Liver (tissue), 9 donors: ENCODE measurements around the gene UBE3A. TPM values are rescaled to one million over a fixed set of nuclear protein-coding genes. Genes with fewer than 3 reads are reported as not detected.

ENCODE experiments used
- DNase-seq: peaks from one replicate; pipeline ENCODE4 v3.0.0-alpha.2; 2017; ENCODE audit warnings: low spot score
- H3K27ac ChIP-seq, 2 donors: one replicate each; pipeline ENCODE4 v1.7.0; 2013; ENCODE audit warnings: inconsistent platforms in 2 of 2, low read length in 2 of 2, control low read depth in 1 of 2, low read depth in 1 of 2, mild to moderate bottlenecking in 1 of 2
- H3K27me3 ChIP-seq, 4 donors: one replicate each; pipeline versions ENCODE4 v1.6.1 to v1.7.0; 2013; ENCODE audit warnings: low read length in 3 of 4, inconsistent platforms in 1 of 4, mild to moderate bottlenecking in 1 of 4, moderate library complexity in 1 of 4; ENCODE audit not compliant: control insufficient read depth in 4 of 4, insufficient read depth in 4 of 4
- H3K36me3 ChIP-seq, 4 donors: one replicate each; pipeline versions ENCODE4 v1.6.1 to v1.7.0; 2013; ENCODE audit warnings: low read length in 3 of 4, mild to moderate bottlenecking in 3 of 4, low read depth in 1 of 4, moderate library complexity in 1 of 4; ENCODE audit not compliant: control insufficient read depth in 4 of 4, insufficient read depth in 3 of 4
- H3K4me1 ChIP-seq, 4 donors: one replicate each; pipeline versions ENCODE4 v1.6.1 to v1.7.0; 2013; ENCODE audit warnings: low read length in 3 of 4, mild to moderate bottlenecking in 3 of 4, moderate library complexity in 1 of 4; ENCODE audit not compliant: control insufficient read depth in 4 of 4, insufficient read depth in 4 of 4
- H3K4me3 ChIP-seq, 3 donors: one replicate each; pipeline versions ENCODE4 v1.6.1 to v1.7.0; 2013; ENCODE audit warnings: low read length in 3 of 3, control low read depth in 1 of 3, low read depth in 1 of 3, mild to moderate bottlenecking in 1 of 3
- H3K9ac ChIP-seq, 2 donors: one replicate each; pipeline ENCODE4 v1.7.0; 2013; ENCODE audit warnings: low read length in 2 of 2, mild to moderate bottlenecking in 2 of 2, moderate library complexity in 2 of 2, control low read depth in 1 of 2, low read depth in 1 of 2
- H3K9me3 ChIP-seq, 4 donors: one replicate each; pipeline versions ENCODE4 v1.6.1 to v1.7.0; 2013; ENCODE audit warnings: low read length in 3 of 4; ENCODE audit not compliant: control insufficient read depth in 4 of 4
- ATF3 ChIP-seq: IDR thresholded peaks from 2 replicates; pipeline ENCODE4 v1.6.1; 2016; ENCODE audit warnings: antibody characterized with exemption
- EGR1 ChIP-seq, 2 donors: IDR thresholded peaks; 2 replicates each; pipeline ENCODE4 v1.6.1; 2016 to 2018; ENCODE audit warnings: antibody characterized with exemption in 2 of 2, low read depth in 2 of 2
- FOXA1 ChIP-seq: IDR thresholded peaks from 2 replicates; pipeline ENCODE4 v1.6.1; 2016; ENCODE audit warnings: antibody characterized with exemption
- FOXA2 ChIP-seq: IDR thresholded peaks from 2 replicates; pipeline ENCODE4 v1.6.1; 2016; ENCODE audit warnings: antibody characterized with exemption
- GABPA ChIP-seq, 2 donors: IDR thresholded peaks in 1 of 2; conservative IDR thresholded peaks in 1 of 2; 2 replicates each; pipeline ENCODE4 v1.6.1; 2016; ENCODE audit warnings: antibody characterized with exemption in 2 of 2, mild to moderate bottlenecking in 1 of 2, moderate library complexity in 1 of 2
- HNF4A ChIP-seq, 2 donors: conservative IDR thresholded peaks; 2 replicates each; pipeline ENCODE4 v1.6.1; 2016; ENCODE audit warnings: antibody characterized with exemption in 2 of 2, mild to moderate bottlenecking in 2 of 2
- HNF4G ChIP-seq: IDR thresholded peaks from 2 replicates; pipeline ENCODE4 v1.6.1; 2016; ENCODE audit warnings: antibody characterized with exemption
- JUND ChIP-seq, 2 donors: IDR thresholded peaks; 2 replicates each; pipeline ENCODE4 v1.6.1; 2016; ENCODE audit warnings: antibody characterized with exemption in 2 of 2
- NR2F2 ChIP-seq: IDR thresholded peaks from 2 replicates; pipeline ENCODE4 v1.6.1; 2016; ENCODE audit warnings: antibody characterized with exemption
- RAD21 ChIP-seq, 2 donors: IDR thresholded peaks; 2 replicates each; pipeline ENCODE4 v1.6.1; 2016; ENCODE audit warnings: antibody characterized with exemption in 2 of 2, mild to moderate bottlenecking in 2 of 2
- REST ChIP-seq: IDR thresholded peaks from 2 replicates; pipeline ENCODE4 v1.6.1; 2016; ENCODE audit warnings: antibody characterized with exemption, mild to moderate bottlenecking
- RXRA ChIP-seq, 2 donors: IDR thresholded peaks; 2 replicates each; pipeline ENCODE4 v1.6.1; 2017 to 2018; ENCODE audit warnings: antibody characterized with exemption in 2 of 2, mild to moderate bottlenecking in 1 of 2
- SP1 ChIP-seq: IDR thresholded peaks from 2 replicates; pipeline ENCODE4 v1.6.1; 2018; ENCODE audit warnings: antibody characterized with exemption, mild to moderate bottlenecking
- TAF1 ChIP-seq: conservative IDR thresholded peaks from 2 replicates; pipeline ENCODE4 v1.6.1; 2016; ENCODE audit warnings: antibody characterized with exemption, mild to moderate bottlenecking
- YY1 ChIP-seq: IDR thresholded peaks from 2 replicates; pipeline ENCODE4 v1.6.1; 2016; ENCODE audit warnings: antibody characterized with exemption, mild to moderate bottlenecking
- WGBS: extraction: QIAGEN DNeasy Blood & Tissue Kit; methylation state at CpG from one replicate; pipeline ENCODE4 v1.1.7; 2013; 5-methylcytosine and 5-hydroxymethylcytosine counted together
- polyA plus RNA-seq, 2 donors: library from polyadenylated mRNA; stranded (reverse) in 1 of 2; unstranded in 1 of 2; fragments of 200-250 nt in 1 of 2; fragments of >200 nt in 1 of 2; fragmentation: Nextera tagmentation in 1 of 2; extraction: Ambion mirVana in 1 of 2; gene quantifications; one replicate each; pipeline versions ENCODE4 v1.2.1 to v1.2.3, GENCODE V29; 2013 to 2015
- total RNA-seq, 2 donors: library from RNA; depleted of rRNA; stranded (reverse); fragments of >200 nt; gene quantifications; one replicate each; pipeline ENCODE4 v1.2.3, GENCODE V29; 2014
- TF ChIP-seq, protein P1 (sequence below): fragments of 150-350 bp; IDR thresholded peaks from 2 replicates; pipeline ENCODE4 v1.5.1; 2017; ENCODE audit warnings: improper control_type of control experiment, low read depth, low read length; ENCODE audit not compliant: missing input control
- TF ChIP-seq, protein P2 (sequence below): IDR thresholded peaks from 2 replicates; pipeline ENCODE4 v1.6.1; 2016; ENCODE audit warnings: antibody characterized with exemption
- TF ChIP-seq, protein P3 (sequence below): IDR thresholded peaks from 2 replicates; pipeline ENCODE4 v1.6.1; 2016; ENCODE audit warnings: antibody characterized with exemption
- donor health status: healthy.
- donor health status: healthy.
- donor health status: healthy.
- donor health status: healthy.
- donor health status: healthy.

The UBE3A gene
- total and polyA plus RNA-seq, 4 donors: 12.9 to 58.4 (median 38.2) TPM

- DNase-seq: no peak
- Histone ChIP-seq H3K9me3 (peaks cover 0 to 3% (median under 1%) of the 10 kb centered on the region in 4 donors), H3K36me3 (no peaks in the 10 kb centered on the region), H3K4me3 (no peak overlapping the region), H3K4me1 (no peaks in the 10 kb centered on the region), H3K27ac (no peak overlapping the region), H3K9ac (no peak overlapping the region), H3K27me3 (no peaks in the 10 kb centered on the region)
- TF ChIP-seq, protein P1, sequence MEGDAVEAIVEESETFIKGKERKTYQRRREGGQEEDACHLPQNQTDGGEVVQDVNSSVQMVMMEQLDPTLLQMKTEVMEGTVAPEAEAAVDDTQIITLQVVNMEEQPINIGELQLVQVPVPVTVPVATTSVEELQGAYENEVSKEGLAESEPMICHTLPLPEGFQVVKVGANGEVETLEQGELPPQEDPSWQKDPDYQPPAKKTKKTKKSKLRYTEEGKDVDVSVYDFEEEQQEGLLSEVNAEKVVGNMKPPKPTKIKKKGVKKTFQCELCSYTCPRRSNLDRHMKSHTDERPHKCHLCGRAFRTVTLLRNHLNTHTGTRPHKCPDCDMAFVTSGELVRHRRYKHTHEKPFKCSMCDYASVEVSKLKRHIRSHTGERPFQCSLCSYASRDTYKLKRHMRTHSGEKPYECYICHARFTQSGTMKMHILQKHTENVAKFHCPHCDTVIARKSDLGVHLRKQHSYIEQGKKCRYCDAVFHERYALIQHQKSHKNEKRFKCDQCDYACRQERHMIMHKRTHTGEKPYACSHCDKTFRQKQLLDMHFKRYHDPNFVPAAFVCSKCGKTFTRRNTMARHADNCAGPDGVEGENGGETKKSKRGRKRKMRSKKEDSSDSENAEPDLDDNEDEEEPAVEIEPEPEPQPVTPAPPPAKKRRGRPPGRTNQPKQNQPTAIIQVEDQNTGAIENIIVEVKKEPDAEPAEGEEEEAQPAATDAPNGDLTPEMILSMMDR: no peak
- no peak for TF ChIP-seq HNF4G
- TF ChIP-seq YY1: no peak
- TF ChIP-seq, protein P2, sequence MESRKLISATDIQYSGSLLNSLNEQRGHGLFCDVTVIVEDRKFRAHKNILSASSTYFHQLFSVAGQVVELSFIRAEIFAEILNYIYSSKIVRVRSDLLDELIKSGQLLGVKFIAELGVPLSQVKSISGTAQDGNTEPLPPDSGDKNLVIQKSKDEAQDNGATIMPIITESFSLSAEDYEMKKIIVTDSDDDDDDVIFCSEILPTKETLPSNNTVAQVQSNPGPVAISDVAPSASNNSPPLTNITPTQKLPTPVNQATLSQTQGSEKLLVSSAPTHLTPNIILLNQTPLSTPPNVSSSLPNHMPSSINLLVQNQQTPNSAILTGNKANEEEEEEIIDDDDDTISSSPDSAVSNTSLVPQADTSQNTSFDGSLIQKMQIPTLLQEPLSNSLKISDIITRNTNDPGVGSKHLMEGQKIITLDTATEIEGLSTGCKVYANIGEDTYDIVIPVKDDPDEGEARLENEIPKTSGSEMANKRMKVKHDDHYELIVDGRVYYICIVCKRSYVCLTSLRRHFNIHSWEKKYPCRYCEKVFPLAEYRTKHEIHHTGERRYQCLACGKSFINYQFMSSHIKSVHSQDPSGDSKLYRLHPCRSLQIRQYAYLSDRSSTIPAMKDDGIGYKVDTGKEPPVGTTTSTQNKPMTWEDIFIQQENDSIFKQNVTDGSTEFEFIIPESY: no peak
- TF ChIP-seq SP1: no peak
- TF ChIP-seq JUND (IDR thresholded peaks at IDR 0.05): no peak
- TF ChIP-seq, protein P3, sequence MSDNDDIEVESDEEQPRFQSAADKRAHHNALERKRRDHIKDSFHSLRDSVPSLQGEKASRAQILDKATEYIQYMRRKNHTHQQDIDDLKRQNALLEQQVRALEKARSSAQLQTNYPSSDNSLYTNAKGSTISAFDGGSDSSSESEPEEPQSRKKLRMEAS: no peak
- no peak for TF ChIP-seq HNF4A (conservative IDR thresholded peaks at IDR 0.05)
- no peak for TF ChIP-seq RAD21 (IDR thresholded peaks at IDR 0.05)
- TF ChIP-seq GABPA (IDR thresholded peaks at IDR 0.05 in 1 of 2, conservative IDR thresholded peaks at IDR 0.05 in 1 of 2): no peak
- TF ChIP-seq FOXA2: no peak
- TF ChIP-seq NR2F2: no peak
- TF ChIP-seq RXRA (IDR thresholded peaks at IDR 0.05): no peak
- TF ChIP-seq EGR1 (IDR thresholded peaks at IDR 0.05; ENCODE audit: low read depth in 2 of 2): no peak
- no peak for TF ChIP-seq TAF1
- TF ChIP-seq ATF3: no peak
- no peak for TF ChIP-seq FOXA1
- no peak for TF ChIP-seq REST
- 88% methylated on average over 3 of the region's 3 CpGs for WGBS
Observed at GRCh38 chr15:25287823-25288222, 151.0 kb downstream of the UBE3A start.
